Endothelial cell of umbilical vein (primary cell): ENCODE data around the gene EPHA5. TPM values are rescaled to one million over a fixed set of nuclear protein-coding genes. Genes with fewer than 3 reads are reported as not detected.

Source experiments
- BruUV-seq: library from RNA; stranded (reverse); fragments of 400-500 nt; replicated peaks from 2 replicates; lab custom pipeline; 2021; lab: Mats Ljungman, UMichigan
- CTCF ChIA-PET: fragments of 300-600, 350-600 bp; sonication (Branson Sonifier 250); formaldehyde crosslinking; loops from one replicate; lab custom pipeline; 2021; ENCODE audit warnings: antibody characterized with exemption, inconsistent platforms; lab: Charles Lee
- POLR2A ChIA-PET: fragments of 300-600, 350-600 bp; sonication (Branson Sonifier 250); formaldehyde crosslinking; loops from one replicate; lab custom pipeline; 2021; ENCODE audit warnings: antibody characterized with exemption, inconsistent platforms; lab: Charles Lee
- DNase-seq: peaks from one replicate; pipeline ENCODE4 v3.0.0-alpha.2; 2011; ENCODE audit warnings: low read depth, low spot score
- FAIRE-seq: peaks from 2 replicates; lab custom pipeline; 2011; peaks lifted over from hg19 to GRCh38; lab: Jason Lieb, UNC
- H2AFZ ChIP-seq: 2 replicates; pipeline ENCODE4 v1.6.0; 2012; ENCODE audit warnings: low read depth, low read length, control low read depth, inconsistent platforms
- H3K27ac ChIP-seq: 2 replicates; pipeline ENCODE4 v1.5.1; 2011; ENCODE audit warnings: low read depth, mild to moderate bottlenecking, control low read depth, low read length, moderate library complexity; ENCODE audit not compliant: insufficient read depth
- H3K27me3 ChIP-seq, 2 experiments: 2 replicates each; pipeline versions ENCODE4 v1.6.0 to v1.6.1; 2011; ENCODE audit warnings: low read length in 2 of 2, mixed read lengths in 1 of 2; ENCODE audit not compliant: control insufficient read depth in 2 of 2, insufficient read depth in 2 of 2
- H3K36me3 ChIP-seq, 2 experiments: 2 replicates in 1 of 2; 3 replicates in 1 of 2; pipeline ENCODE4 v1.5.1; 2011; ENCODE audit warnings: low read length in 2 of 2, mild to moderate bottlenecking in 1 of 2, moderate library complexity in 1 of 2; ENCODE audit not compliant: control insufficient read depth in 2 of 2, insufficient read depth in 2 of 2; ENCODE audit errors: extremely low read depth in 1 of 2
- H3K4me1 ChIP-seq: 3 replicates; pipeline ENCODE4 v1.5.1; 2011; ENCODE audit warnings: mild to moderate bottlenecking, low read length; ENCODE audit not compliant: control insufficient read depth, insufficient read depth; ENCODE audit errors: extremely low read depth
- H3K4me2 ChIP-seq: 2 replicates; pipeline ENCODE4 v1.6.1; 2011; ENCODE audit warnings: low read length, control low read depth, mixed read lengths; ENCODE audit not compliant: insufficient read depth
- H3K4me3 ChIP-seq, 3 experiments: fragments of 200-600 bp in 1 of 3; sonication (generic), shearing (Covaris generic) in 1 of 3; replicated peaks in 1 of 3; 2 replicates each; pipeline ENCODE4 v1.5.1; 2011 to 2016; ENCODE audit warnings: control low read depth in 3 of 3, low read length in 3 of 3, mild to moderate bottlenecking in 2 of 3, inconsistent platforms in 1 of 3, low read depth in 1 of 3, moderate library complexity in 1 of 3; ENCODE audit not compliant: insufficient read depth in 1 of 3
- H3K79me2 ChIP-seq: 2 replicates; pipeline ENCODE4 v1.6.0; 2012; ENCODE audit warnings: low read length, inconsistent platforms; ENCODE audit not compliant: control insufficient read depth, insufficient read depth
- H3K9ac ChIP-seq: replicated peaks from 2 replicates; pipeline ENCODE3; 2011; ENCODE audit warnings: low read length, control low read depth; ENCODE audit not compliant: insufficient read depth; ENCODE audit errors: extremely low read depth
- H3K9me1 ChIP-seq: replicated peaks from 3 replicates; pipeline ENCODE4 v1.6.0; 2011; ENCODE audit warnings: mild to moderate bottlenecking, low read length; ENCODE audit not compliant: control insufficient read depth, insufficient read depth; ENCODE audit errors: extremely low read depth
- H3K9me3 ChIP-seq: replicated peaks from 2 replicates; pipeline ENCODE4 v1.5.1; 2012; ENCODE audit warnings: low read length, inconsistent platforms; ENCODE audit not compliant: control insufficient read depth, insufficient read depth
- H4K20me1 ChIP-seq: replicated peaks from 2 replicates; pipeline ENCODE3; 2011; ENCODE audit warnings: mild to moderate bottlenecking, low read length; ENCODE audit not compliant: control insufficient read depth, insufficient read depth; ENCODE audit errors: extremely low read depth
- FOS ChIP-seq: IDR thresholded peaks from 2 replicates; pipeline ENCODE4 v1.6.1; 2011; ENCODE audit warnings: mild to moderate bottlenecking, low read length, moderate library complexity, borderline replicate concordance; ENCODE audit not compliant: insufficient read depth
- GATA2 ChIP-seq: IDR thresholded peaks from 2 replicates; pipeline ENCODE4 v1.7.0; 2011; ENCODE audit warnings: low read depth, mild to moderate bottlenecking, moderate library complexity, mixed read lengths, low read length; ENCODE audit not compliant: insufficient read length, insufficient read depth
- MAX ChIP-seq: IDR thresholded peaks from 2 replicates; pipeline ENCODE4 v1.6.1; 2011; ENCODE audit not compliant: insufficient read depth, insufficient read length
- MYC ChIP-seq: IDR thresholded peaks from one replicate; pipeline ENCODE4 v1.6.1; 2011; ENCODE audit warnings: mild to moderate bottlenecking, low read depth, low read length
- POLR2AphosphoS5 ChIP-seq: IDR thresholded peaks from 2 replicates; pipeline ENCODE4 v1.6.1; 2012; ENCODE audit warnings: low read depth, mild to moderate bottlenecking, control low read depth, low read length, moderate library complexity; ENCODE audit not compliant: insufficient read depth
- dilution Hi-C: fragments of 300-500 bp; cut with MboI; formaldehyde crosslinking; loops from one replicate; pipeline ENCODE4 v1.15.0; 2019; ENCODE audit warnings: low sequenced_read_pairs; ENCODE audit not compliant: extremely low pct_ligation_motif_present
- intact Hi-C: fragments of 100-400 bp; cut with micrococcal nuclease; formaldehyde crosslinking; loops from one replicate; pipeline ENCODE4 v1.10.0; 2022
- polyA plus RNA-seq, 4 experiments: library from polyadenylated mRNA; depleted of rRNA in 3 of 4; stranded (reverse) in 3 of 4; unstranded in 1 of 4; fragments of >200 nt; gene quantifications; 2 replicates each; pipeline versions ENCODE4 v1.2.1 to v1.2.3, GENCODE V29; 2011 to 2012; ENCODE audit warnings: missing spikeins in 1 of 4
- total RNA-seq: library from RNA; stranded (reverse); gene quantifications from 2 replicates; pipeline ENCODE4 v1.2.3, GENCODE V29; 2021

The EPHA5 gene
- total and polyA plus RNA-seq, 2 donors (not counting 3 experiments of a cell fraction or from before 2014, with no cell fraction given), result 0.31 to 0.39 TPM

DNA sequence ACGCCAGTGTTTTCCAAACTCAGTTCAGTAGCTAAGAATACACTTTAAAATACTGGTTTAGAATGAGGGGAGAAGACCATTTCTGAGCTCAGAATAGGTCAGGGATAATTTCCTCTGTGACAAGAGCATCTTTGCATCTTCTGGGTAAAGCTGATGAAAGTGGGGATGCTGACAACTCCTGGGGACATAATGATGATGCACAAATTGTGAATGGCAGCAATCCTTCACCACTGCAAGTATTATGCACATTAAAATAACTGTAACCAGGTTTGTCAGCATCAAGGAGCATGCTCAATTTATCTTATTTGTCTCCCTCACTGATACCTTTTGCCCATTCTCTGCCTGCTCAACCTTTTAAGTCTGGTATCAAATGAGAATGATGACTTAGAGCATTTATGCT lies 248.2 kb downstream of the EPHA5 start:
- no TSS peak for BruUV-seq
- ChIA-PET POLR2A (no interaction called here), CTCF (interaction anchor here (1.2 kb wide), 1 partner anchor 10 kb away, joined by 3 read pairs; no protein-coding TSS in a partner anchor)
- Histone ChIP-seq H3K27me3 (no peaks in the 10 kb centered on the region), H3K79me2 (no peaks in the 10 kb centered on the region), H3K9me3 (no peaks in the 10 kb centered on the region), H3K4me2 (no peak overlapping the region), H3K36me3 (no peaks in the 10 kb centered on the region), H3K9me1 (no peaks in the 10 kb centered on the region), H4K20me1 (no peaks in the 10 kb centered on the region), H3K4me3 (no peak overlapping the region), H3K9ac (no peak overlapping the region), H2AFZ (no peak overlapping the region), H3K27ac (no peak overlapping the region), H3K4me1 (no peaks in the 10 kb centered on the region)
- dilution Hi-C loops (no loop called here), intact Hi-C loops (no loop called here)
- TF ChIP-seq GATA2 (no peak), MYC (no peak)
- DNase-seq (no peak), FAIRE-seq (no peak)

- FAIRE-seq, result no peak
- Histone ChIP-seq H3K4me1 (no peaks in the 10 kb centered on the region), H2AFZ (no peak overlapping the region), H3K79me2 (no peaks in the 10 kb centered on the region), H3K4me3 (no peak overlapping the region), H3K9me3 (no peaks in the 10 kb centered on the region), H3K9me1 (no peaks in the 10 kb centered on the region), H3K27me3 (no peaks in the 10 kb centered on the region), H3K36me3 (no peaks in the 10 kb centered on the region), H4K20me1 (no peaks in the 10 kb centered on the region), H3K4me2 (no peak overlapping the region), H3K27ac (no peak overlapping the region), H3K9ac (no peak overlapping the region)
- DNase-seq, result no peak
- POLR2A ChIA-PET, result no interaction called here
- BruUV-seq, result no TSS peak
- TF ChIP-seq POLR2AphosphoS5, result no peak
- no peak for TF ChIP-seq MAX
- TF ChIP-seq GATA2, result no peak
- no peak for TF ChIP-seq FOS
- intact Hi-C loops, result no loop called here
- CTCF ChIA-PET, result no interaction called here
- dilution Hi-C loops, result no loop called here
Observed at GRCh38 chr4:65420036-65420435, 250.3 kb downstream of the EPHA5 start.
